ENCODE data around the gene SVIL.
"Not testable (repeated sequence)": the region's sequence is repeated elsewhere in the genome, so short reads cannot be mapped to it uniquely, and the experiment has no call there.

The SVIL gene

GRCh38 chr10:29570248-29570647 is 64.5 kb downstream of the SVIL start:
- not testable (repeated sequence) for DNase-seq

- no peak for DNase-seq
These were observed 65.0 kb downstream of the SVIL start for GRCh38 chr10:29569795-29570194.

- no peak for DNase-seq
These were observed 67.8 kb downstream of the SVIL start for GRCh38 chr10:29567003-29567402.

DNA sequence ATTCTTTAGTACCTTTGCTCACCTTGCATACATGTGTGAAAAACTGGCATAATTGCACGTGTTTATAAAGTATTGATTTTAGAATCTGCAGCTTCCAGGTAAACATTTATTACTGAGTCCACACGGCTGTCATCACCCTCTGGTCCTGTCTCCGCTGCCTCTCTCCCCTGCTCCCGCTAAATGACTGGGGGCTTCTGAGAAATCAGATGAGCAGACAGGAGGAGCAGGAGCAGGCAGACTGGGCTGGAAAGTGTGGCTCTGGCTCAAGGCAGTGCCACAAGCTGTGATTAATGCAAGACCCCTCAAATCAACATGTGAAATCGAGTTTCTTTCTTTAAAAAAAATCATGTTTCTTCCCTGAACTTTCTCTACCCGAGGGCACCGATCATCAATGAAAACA is 68.6 kb downstream of the SVIL start:
- DNase-seq: not testable (repeated sequence)

- no peak for DNase-seq
These were observed 71.2 kb downstream of the SVIL start for GRCh38 chr10:29563420-29564035.

DNA sequence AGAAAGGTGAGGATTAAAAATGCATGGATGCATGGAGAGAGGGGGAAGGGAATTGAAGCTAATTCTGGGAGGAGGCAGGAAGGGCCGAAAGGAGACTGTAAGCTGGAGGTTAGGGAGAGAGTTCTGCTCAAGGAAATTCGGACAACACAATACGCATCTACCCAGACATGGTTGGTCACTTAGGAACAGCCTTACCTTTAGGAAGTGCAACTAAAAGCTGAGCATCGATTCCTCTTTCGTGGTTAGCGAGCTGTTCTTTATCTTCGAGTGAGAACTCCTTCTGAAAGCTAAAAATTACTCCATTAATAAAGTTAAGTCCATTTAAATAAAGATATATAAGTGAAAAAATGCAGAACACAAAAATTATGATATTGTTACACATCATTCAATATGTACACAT is 71.8 kb downstream of the SVIL start:
- not testable (repeated sequence) for DNase-seq

DNA sequence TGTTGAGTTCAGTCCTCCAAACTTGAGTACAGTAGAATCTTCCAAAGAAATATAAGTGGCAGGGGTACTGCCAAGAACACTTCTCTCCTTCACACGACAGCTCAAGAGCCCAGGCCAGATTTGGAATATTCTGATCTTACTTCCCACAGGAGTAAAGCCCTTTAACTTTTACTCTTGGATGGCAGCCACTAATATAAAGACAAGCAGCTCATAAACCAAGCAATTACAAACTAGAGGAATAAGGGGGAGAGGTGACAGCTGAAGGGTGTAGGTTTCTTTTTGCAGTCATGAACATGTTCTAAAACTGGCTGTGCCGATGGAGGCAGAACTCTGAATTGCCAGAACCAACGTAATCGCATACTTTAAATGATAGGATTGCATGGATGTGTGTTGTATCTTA is 74.8 kb downstream of the SVIL start:
- DNase-seq: no peak

GRCh38 chr10:29557665-29558064 is 77.1 kb downstream of the SVIL start:
- DNase-seq: no peak

DNA sequence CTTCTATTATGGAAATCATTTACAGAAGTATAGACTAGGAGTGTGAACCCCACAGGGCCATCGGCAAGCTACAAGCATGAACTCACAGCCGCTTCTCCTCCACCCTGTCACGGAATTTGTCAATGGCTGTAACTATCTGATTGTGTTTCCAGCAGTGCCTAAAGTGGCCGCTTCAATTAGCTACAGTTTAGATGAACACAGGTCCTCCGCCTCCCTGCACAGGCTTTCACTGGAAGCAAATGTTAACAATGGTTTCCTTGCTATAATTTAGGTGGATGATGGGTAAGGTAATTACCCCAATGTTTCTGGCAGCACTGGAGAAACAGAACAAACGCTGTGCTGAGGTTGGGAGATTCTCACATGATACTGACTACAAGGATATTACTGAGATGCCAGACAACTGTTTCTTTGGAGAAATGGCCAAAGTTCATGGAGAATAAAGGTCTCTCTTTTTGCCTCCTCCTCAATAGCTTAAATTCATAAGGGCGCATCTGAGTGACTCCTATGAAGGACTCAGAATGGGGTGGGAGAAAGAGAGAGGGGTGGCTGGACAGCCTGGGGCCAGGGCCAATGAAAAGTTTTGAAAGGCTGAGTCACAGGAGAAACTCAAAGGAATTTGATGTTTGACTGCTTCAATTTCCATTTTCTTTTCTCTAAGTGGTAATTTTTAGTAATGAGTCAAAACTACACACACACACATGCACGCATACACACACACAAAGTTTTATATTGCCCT is 78.9 kb downstream of the SVIL start:
- DNase-seq: no peak

DNA sequence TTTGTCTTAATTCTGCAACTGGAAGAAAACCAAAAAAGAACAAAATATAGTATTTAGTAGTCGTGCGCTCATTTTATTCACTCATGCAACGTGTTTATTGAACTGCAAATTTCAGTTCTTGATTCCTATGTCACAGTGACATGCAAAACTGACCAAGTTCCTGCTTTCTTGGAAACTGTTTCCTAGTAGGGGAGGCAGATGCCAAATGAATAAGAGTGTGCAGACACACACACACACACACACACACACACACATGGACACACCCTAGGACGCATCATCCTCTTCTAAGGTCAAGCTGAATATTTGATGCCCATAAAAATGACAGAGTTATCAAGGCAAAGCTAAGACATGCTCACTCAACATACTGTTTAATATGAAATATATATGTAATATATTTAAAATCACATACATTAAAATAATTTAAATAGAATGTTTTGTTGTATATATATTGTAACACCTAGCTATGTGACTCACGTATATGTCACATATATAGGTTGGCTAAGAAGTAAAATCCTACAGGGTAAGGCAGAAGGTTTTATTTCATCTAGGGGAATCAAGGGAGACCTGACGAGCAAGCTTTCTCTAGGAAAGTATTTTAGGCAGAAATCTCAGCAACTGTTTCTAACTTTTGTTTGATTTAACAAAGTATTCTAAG is 79.6 kb downstream of the SVIL start:
- no peak for DNase-seq

DNA sequence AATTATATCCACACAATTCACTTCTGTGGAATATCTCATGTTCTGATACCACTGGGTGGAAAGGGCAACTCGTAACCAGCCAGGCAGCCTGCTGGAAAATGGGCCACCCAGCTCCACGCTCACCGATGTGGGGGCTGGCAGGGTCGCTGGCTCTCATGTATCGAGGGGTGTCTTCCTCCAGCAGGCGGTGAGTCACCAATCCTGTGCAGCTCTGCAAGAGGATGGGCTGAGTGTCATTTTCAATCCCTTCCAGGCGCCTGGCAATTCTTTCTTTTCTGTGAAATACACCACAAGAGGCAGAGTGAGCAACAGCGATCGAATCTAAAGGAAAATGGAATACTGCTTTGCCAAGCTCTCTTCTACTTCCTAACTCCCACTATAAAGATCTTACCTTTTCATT is 80.1 kb downstream of the SVIL start:
- no peak for DNase-seq

DNA sequence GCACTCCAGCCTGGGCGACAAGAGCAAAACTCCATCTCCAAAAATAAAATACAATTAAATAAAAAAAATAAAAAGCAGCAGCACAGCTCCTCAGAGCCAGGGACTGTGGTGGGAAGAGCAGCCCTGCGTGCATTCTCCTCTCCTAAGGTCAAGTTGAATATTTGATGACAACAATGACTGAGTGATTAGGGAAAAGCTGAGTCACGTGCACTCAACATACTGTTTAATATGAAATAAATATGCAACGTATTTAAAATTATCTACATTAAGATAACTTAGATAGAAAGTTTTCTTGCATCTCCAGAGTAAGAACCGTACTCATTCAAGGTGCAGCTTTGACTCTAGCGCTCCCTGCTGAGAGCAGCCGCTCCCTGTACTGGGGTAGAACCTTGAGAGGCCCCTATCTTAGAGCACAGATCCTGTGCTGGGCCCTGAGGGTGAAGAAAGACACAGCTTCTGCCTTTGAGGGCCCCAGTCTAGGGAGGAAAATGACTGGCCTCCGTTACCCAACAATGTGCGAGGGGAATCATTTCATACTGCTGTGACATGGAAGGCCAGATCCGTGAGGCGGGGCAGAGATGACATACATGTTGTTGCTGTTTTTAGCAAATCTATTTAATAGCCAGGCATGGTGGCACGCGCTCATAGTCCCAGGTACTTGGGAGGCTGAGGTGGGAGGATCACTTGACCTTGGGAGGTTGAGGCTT is 81.1 kb downstream of the SVIL start:
- DNase-seq: no peak

DNA sequence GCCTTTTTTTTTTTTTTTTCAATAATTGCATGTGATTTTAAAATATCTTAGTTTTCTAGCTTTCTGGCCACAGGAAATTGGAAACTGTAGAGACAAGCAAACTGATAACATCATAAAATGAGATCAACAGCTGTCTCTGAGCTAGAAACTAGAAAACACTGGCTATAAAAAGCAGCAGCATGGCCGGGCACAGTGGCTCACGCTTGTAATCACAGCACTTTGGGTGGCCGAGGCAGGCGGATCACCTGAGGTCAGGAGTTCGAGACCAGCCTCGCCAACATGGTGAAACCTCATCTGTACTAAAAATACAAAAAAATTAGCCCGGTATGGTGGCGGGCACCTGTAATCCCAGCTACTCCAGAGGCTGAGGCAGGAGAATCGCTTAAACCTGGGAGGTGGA is 81.7 kb downstream of the SVIL start:
- DNase-seq: not testable (repeated sequence)

DNA sequence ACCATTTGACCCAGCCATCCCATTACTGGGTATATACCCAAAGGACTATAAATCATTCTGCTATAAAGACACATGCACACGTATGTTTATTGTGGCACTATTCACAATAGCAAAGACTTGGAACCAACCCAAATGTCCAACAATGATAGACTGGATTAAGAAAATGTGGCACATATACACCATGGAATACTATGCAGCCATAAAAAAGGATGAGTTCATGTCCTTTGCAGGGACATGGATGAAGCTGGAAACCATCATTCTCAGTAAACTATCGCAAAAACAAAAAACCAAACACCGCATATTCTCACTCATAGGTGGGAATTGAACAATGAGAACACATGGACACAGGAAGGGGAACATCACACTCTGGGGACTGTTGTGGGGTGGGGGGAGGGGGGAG is 85.3 kb downstream of the SVIL start:
- DNase-seq: not testable (repeated sequence)

DNA sequence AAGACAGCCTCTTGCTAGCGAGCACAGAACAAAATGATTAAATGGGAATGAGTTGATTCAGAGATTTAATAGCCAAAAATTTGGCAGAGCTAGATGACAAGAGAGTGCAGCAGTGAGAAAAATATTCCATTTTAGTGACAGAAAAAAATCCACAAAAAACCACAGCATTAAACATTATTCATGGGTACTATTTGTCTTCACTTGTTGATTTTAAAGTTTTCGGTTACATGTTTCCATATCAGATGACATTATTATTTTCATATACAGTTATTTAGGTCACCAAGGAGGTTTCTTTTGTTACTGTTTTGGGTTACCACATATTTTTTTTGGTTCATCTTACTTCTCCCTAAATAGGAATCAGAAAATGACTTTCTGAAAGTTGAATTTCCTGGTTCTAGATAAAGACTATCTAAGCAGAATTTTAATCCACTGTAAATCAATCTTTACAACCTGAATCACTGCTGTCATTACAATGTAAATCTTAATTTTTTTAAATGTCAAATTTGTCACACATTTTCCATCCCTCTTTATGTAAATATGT is 87.9 kb downstream of the SVIL start:
- no peak for DNase-seq

DNA sequence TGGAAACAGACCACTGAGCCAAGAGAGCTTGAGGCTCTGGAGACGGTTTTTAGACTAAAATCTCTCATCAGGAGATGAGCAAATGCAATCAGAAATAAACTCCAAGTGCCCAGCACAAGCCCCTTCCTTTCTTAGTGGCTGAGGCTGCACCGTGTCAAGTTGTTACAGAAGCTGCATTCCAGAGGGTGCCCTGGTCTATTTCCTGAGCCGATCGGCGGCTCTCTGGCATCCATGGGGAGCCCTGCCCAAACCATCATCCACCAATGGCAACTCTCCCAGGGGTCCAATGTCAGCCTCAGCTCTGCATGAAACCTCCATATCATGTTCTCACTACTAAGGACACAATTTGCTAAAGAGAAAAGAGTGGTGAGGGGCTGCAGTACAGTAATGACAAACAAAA is 89.6 kb downstream of the SVIL start:
- DNase-seq: no peak

GRCh38 chr10:29543715-29544114 is 91.1 kb downstream of the SVIL start:
- no peak for DNase-seq

DNA sequence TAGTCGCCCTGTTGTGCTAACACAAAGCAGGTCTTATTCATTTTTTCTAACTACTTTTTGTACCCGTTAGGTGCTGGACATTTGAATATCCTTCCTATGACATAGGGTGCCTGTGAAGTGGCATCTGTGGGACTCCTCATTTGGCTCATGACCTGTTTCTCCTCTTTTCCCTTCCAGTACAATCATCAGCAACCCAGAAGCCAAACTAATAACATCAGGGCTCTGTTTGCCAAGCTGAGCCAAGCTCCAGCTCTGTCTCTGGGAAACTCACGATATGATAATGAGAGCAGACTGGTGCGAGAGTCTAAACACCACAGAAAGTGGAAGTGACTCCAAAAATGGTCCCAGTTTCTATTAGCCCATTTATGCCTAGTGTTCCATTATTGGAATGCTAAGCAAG is 92.0 kb downstream of the SVIL start:
- no peak for DNase-seq

DNA sequence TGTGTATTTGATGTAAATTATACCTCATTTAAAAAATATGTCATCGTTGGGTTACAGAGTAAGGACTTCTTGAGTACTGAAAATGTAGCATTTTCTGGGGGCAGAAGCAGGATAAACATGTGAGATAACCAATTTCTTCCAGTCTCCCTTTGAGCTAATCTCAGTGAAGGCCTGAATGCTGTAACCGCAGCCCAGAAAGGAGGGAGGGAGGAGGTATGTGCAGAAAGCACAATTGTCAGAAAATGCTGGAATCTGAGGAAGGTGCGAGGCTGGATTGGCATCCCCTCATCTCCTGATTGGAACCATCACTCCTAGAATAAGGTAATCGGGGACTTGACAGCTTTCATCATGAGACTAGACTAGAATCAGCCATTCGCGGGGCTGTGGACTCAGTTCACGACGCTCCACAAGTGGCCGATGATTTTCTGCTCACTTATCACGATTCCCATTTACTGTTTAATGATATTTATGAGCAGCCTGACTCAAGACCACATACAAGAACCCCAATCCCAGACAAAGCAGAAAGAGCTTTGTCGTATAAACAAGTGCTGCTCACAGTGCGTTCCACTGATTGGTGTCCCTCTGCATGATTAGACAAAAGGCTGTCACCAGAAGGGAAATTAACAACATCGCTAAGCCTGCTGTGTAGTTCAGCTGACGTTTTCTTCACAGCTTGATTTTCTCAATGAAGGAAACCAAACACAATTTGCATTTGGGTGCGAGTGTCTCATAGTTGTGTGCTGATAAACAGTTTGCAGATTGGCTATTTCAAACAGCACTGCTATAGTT is 93.2 kb downstream of the SVIL start:
- DNase-seq: no peak

- no peak for DNase-seq
These were observed 94.8 kb downstream of the SVIL start for GRCh38 chr10:29540016-29540415.

GRCh38 chr10:29539412-29539811 is 95.4 kb downstream of the SVIL start:
- DNase-seq: no peak

GRCh38 chr10:29537799-29538198 is 97.0 kb downstream of the SVIL start:
- no peak for DNase-seq

DNA sequence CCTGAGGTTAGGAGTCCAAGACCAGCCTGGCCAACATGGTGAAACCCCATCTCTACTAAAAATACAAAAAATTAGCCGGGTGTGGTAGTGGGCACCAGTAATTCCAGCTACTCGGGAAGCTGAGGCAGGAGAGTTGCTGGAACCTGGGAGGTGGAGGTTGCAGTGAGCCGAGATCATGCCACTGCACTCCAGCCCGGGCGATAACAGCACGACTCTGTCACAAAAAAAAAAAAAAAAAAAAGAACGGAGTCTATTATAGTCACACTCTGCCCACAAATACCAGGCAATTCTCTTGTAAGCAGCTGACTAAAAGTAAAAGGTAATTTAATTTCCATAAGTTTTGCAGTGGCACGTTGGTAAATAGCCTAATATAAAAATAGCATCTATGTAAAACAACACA is 98.1 kb downstream of the SVIL start:
- DNase-seq: not testable (repeated sequence)

All from NCI-H1930 (cell line).